ENCODE data around the gene NEURL2. TPM values are rescaled to one million over a fixed set of nuclear protein-coding genes. Genes with fewer than 3 reads are reported as not detected.

The NEURL2 gene
- total RNA-seq, 2 donors from 2014 or later = 3.3 to 5.2 TPM

GRCh38 chr20:45911486-45912343, 20.7 kb upstream of the NEURL2 start, which contains the start of gene PLTP:
Gene PLTP, minus strand, starts transcription at chr20:45912155. Its CDS starts 703 bp downstream, at chr20:45911452.
- Histone ChIP-seq H3K27me3 (no peaks in the 10 kb centered on the region), H3K36me3 (replicated peaks in 1 of 2; ENCODE audit: insufficient read depth in 1 of 2, low read depth in 2 of 2) (peaks cover 0 to 2% of the 10 kb centered on the region in 2 donors), H3K4me1 (peaks cover 18% of the 10 kb centered on the region), H3K27ac (peak within 1 kb of the TSS; percentile 75 to 87 (median 84)), H3K9me3 (no peaks in the 10 kb centered on the region), H3K4me3 (peak within 1 kb of the TSS; percentile 8 to 44)
- intact Hi-C loops (cut with DNase I) = no loop called here
- DNase-seq (peak; percentile 65 to 75 (median 73)), ATAC-seq (peak; percentile 24)
- TF ChIP-seq POLR2A (IDR thresholded peaks at IDR 0.05) = peak; percentile 66 to 91 (median 79)
- TF ChIP-seq CTCF (IDR thresholded peaks at IDR 0.05) = no peak
- 0 to 1% methylated on average over 4 to 57 of the region's 58 CpGs for whole genome bisulfite sequencing, 2 donors

- peaks cover 18% of the 10 kb centered on the region for H3K4me1 ChIP-seq
- TF ChIP-seq POLR2A (IDR thresholded peaks at IDR 0.05) (peak; percentile 75 to 89 (median 88)), CTCF (IDR thresholded peaks at IDR 0.05) (no peak)
- peak; percentile 92 for ATAC-seq
- peak overlapping the region; percentile 75 to 87 (median 84) for H3K27ac ChIP-seq
- peaks cover 0 to 2% of the 10 kb centered on the region in 2 donors for H3K36me3 ChIP-seq (replicated peaks in 1 of 2; ENCODE audit: insufficient read depth in 1 of 2, low read depth in 2 of 2)
- H3K9me3 ChIP-seq = no peaks in the 10 kb centered on the region
- 7 to 9% methylated on average over 29 to 43 of the region's 43 CpGs for WGBS, 2 donors
- no peaks in the 10 kb centered on the region for H3K27me3 ChIP-seq
- intact Hi-C loops (cut with DNase I) = no loop called here
- H3K4me3 ChIP-seq = peak overlapping the region; percentile 8 to 44
- peak; percentile 98 to 99 (median 99) for DNase-seq
Measured at GRCh38 chr20:45910670-45911485, 19.9 kb upstream of the NEURL2 start.

GRCh38 chr20:45909817-45910669, 19.0 kb upstream of the NEURL2 start:
- DNase-seq (no peak), ATAC-seq (no peak)
- Histone ChIP-seq H3K9me3 (no peaks in the 10 kb centered on the region), H3K4me1 (peaks cover 18% of the 10 kb centered on the region), H3K27ac (peak overlapping the region in 2 of 4 donors; percentile 24 to 87), H3K36me3 (replicated peaks in 1 of 2; ENCODE audit: insufficient read depth in 1 of 2, low read depth in 2 of 2) (peaks cover 0 to 2% of the 10 kb centered on the region in 2 donors), H3K4me3 (no peak overlapping the region), H3K27me3 (no peaks in the 10 kb centered on the region)
- intact Hi-C loops (cut with DNase I) = no loop called here
- WGBS, 2 donors = 79% methylated on average over 19 to 22 of the region's 22 CpGs
- TF ChIP-seq CTCF (IDR thresholded peaks at IDR 0.05) = no peak
- TF ChIP-seq POLR2A (IDR thresholded peaks at IDR 0.05) = no peak

- intact Hi-C loops (cut with DNase I) = no loop called here
- no peak overlapping the region for H3K4me3 ChIP-seq
- no peak for TF ChIP-seq POLR2A (IDR thresholded peaks at IDR 0.05)
- peak overlapping the region in 1 of 4 donors; percentile 24 for H3K27ac ChIP-seq
- peaks cover 18% of the 10 kb centered on the region for H3K4me1 ChIP-seq
- H3K9me3 ChIP-seq = no peaks in the 10 kb centered on the region
- H3K27me3 ChIP-seq = no peaks in the 10 kb centered on the region
- ATAC-seq (no peak), DNase-seq (no peak)
- peaks cover 0 to 5% of the 10 kb centered on the region in 2 donors for H3K36me3 ChIP-seq (replicated peaks in 1 of 2; ENCODE audit: insufficient read depth in 1 of 2, low read depth in 2 of 2)
- WGBS, 2 donors = 83 to 91% methylated on average over 7 to 12 of the region's 12 CpGs
Measured at GRCh38 chr20:45909336-45909808, 18.4 kb upstream of the NEURL2 start.

Measured in body of pancreas (tissue), 4 donors.